Neural cell (in vitro differentiated cells): ENCODE results near the gene KLK10.

Experiments
- CTCF ChIP-seq: fragments of 450-650 bp; IDR thresholded peaks from 2 replicates; pipeline ENCODE4 v1.5.1; 2014; ENCODE audit warnings: antibody characterized with exemption, mild to moderate bottlenecking, moderate library complexity; ENCODE audit not compliant: poor library complexity, severe bottlenecking
- RAD21 ChIP-seq: fragments of 450-650 bp; conservative IDR thresholded peaks from 2 replicates; pipeline ENCODE4 v1.6.1; 2014; ENCODE audit warnings: antibody characterized with exemption, mild to moderate bottlenecking, moderate library complexity

GRCh38 chr19:51020988-51021651, 1.6 kb upstream of the KLK10 start:
- TF ChIP-seq CTCF = peak; percentile 66
- TF ChIP-seq RAD21 = peak; percentile 46
